RWPE2 (cell line): ENCODE data around the gene TOR2A.

Source experiments
- ATAC-seq: fragments of 200-7000 bp; cut with Tn5 transposase; 3 replicates; pipeline ENCODE4 v1.9.1; 2021; ENCODE audit warnings: low read depth
- DNase-seq: peaks from one replicate; pipeline ENCODE4 v3.0.0-alpha.2; 2020; ENCODE audit warnings: low spot score
- H3K27ac ChIP-seq: fragments of 450-650 bp; 2 replicates; pipeline ENCODE4 v1.5.1; 2017; ENCODE audit warnings: mild to moderate bottlenecking; ENCODE audit not compliant: poor library complexity, severe bottlenecking
- H3K27me3 ChIP-seq: fragments of 250-450 bp; sonication (Bioruptor Pico); 2 replicates; pipeline ENCODE4 v1.5.1; 2021; ENCODE audit warnings: mild to moderate bottlenecking, moderate library complexity; ENCODE audit not compliant: insufficient read depth, poor library complexity, severe bottlenecking
- H3K36me3 ChIP-seq: fragments of 250-450 bp; sonication (Bioruptor Pico); 2 replicates; pipeline ENCODE4 v1.5.1; 2020; ENCODE audit warnings: low read depth, mild to moderate bottlenecking, moderate library complexity
- H3K4me1 ChIP-seq: fragments of 250-450 bp; sonication (Bioruptor Pico); 2 replicates; pipeline ENCODE4 v1.5.1; 2021; ENCODE audit warnings: mild to moderate bottlenecking, moderate library complexity; ENCODE audit not compliant: insufficient read depth, poor library complexity, severe bottlenecking
- H3K4me3 ChIP-seq: fragments of 250-450 bp; sonication (Bioruptor Pico); 2 replicates; pipeline ENCODE4 v1.5.1; 2021; ENCODE audit warnings: mild to moderate bottlenecking, moderate library complexity; ENCODE audit not compliant: severe bottlenecking
- H3K9me3 ChIP-seq: fragments of 250-450 bp; sonication (Bioruptor Pico); 2 replicates; pipeline ENCODE4 v1.5.1; 2021; ENCODE audit warnings: mild to moderate bottlenecking, moderate library complexity; ENCODE audit not compliant: severe bottlenecking
- TF ChIP-seq, protein P1 (sequence below): fragments of 450-650 bp; IDR thresholded peaks from one replicate; pipeline ENCODE4 v1.5.1; 2017; ENCODE audit warnings: mild to moderate bottlenecking, moderate library complexity; ENCODE audit not compliant: poor library complexity, severe bottlenecking

TOR2A gene

DNA sequence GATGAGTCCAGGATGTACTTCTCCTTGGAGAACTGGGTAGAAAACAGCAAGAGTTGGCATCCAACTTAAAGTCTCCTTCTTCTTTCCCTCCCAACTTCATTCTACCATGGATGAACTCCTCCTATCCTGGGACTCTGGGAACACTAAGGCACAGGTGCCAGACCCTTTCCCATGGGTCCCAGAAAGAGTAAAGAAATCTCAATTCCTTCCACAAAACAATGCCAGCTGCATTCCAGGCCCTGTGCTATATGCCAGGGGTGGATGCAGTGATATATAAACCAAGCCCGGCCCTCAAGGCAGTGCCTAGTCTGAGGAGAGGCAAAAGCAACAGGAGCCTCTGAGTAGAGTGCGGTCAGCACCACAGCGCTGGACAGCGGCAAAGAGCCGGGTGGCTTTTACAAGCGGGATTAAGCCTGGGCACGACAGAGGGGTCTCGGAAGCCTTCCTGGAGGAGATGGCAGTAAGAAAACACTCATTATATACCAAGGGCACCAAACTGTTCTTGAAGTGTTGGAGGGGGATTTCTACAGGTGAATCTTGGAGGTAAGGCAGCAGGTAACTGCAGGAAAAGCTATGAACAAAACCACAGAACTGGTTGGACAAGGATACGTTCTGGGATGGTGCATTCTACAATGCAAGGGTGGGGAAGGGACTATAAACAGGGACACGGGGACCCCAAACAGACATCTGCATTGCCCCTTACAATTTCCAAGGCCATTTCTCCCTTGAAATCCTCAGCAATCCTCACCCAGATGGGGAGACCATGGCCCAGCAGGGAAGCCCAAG is 16.4 kb upstream of the TOR2A start:
- no peaks in the 10 kb centered on the region for H3K9me3 ChIP-seq
- TF ChIP-seq, protein P1, sequence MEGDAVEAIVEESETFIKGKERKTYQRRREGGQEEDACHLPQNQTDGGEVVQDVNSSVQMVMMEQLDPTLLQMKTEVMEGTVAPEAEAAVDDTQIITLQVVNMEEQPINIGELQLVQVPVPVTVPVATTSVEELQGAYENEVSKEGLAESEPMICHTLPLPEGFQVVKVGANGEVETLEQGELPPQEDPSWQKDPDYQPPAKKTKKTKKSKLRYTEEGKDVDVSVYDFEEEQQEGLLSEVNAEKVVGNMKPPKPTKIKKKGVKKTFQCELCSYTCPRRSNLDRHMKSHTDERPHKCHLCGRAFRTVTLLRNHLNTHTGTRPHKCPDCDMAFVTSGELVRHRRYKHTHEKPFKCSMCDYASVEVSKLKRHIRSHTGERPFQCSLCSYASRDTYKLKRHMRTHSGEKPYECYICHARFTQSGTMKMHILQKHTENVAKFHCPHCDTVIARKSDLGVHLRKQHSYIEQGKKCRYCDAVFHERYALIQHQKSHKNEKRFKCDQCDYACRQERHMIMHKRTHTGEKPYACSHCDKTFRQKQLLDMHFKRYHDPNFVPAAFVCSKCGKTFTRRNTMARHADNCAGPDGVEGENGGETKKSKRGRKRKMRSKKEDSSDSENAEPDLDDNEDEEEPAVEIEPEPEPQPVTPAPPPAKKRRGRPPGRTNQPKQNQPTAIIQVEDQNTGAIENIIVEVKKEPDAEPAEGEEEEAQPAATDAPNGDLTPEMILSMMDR = no peak
- H3K27ac ChIP-seq = no peak overlapping the region
- no peaks in the 10 kb centered on the region for H3K4me1 ChIP-seq
- H3K27me3 ChIP-seq = peaks cover 39% of the 10 kb centered on the region
- H3K36me3 ChIP-seq = no peaks in the 10 kb centered on the region
- no peak overlapping the region for H3K4me3 ChIP-seq
- 0 out of 3 replicates have a peak, but pooled peaks have one; percentile 26 for ATAC-seq
- DNase-seq = no peak

DNA sequence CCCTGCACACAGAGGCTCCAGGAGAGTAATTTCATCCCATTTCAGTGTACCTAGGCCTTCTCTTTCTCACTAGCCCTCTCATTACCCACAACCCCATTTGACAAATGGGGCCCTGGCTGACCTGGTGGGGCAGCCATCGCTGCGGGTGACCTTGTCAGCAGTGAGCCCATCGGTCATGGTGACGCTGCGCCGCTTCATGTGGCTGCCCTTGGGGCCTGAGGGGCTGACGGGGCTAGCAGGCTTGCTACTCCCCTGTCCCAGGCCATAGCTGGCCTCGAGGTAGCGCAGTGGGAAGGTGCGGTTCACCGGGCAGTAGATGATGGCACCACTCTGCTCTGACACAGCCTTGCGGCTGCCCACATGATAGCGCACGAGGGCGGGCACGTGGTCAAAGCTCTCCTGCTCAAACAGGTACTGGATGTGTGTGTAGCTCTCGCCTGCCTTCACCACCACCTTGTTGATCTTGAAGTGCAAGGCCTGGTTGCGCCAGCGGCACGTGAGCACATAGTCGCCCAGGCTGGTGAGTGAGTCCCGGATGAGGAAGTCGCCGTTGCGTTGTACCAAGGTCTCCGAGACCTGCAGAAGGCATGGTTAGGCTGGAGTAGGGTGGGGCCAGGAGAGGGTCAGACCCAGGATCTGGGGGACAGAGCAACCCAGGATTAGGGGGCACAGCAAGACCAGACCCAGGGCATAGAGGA is 14.1 kb upstream of the TOR2A start:
- ATAC-seq (no peak), DNase-seq (no peak)
- no peak overlapping the region for H3K27ac ChIP-seq
- no peak overlapping the region for H3K4me3 ChIP-seq
- TF ChIP-seq, protein P1 = no peak
- peaks cover 20% of the 10 kb centered on the region for H3K27me3 ChIP-seq
- no peaks in the 10 kb centered on the region for H3K4me1 ChIP-seq
- H3K36me3 ChIP-seq = no peaks in the 10 kb centered on the region
- no peaks in the 10 kb centered on the region for H3K9me3 ChIP-seq

DNA sequence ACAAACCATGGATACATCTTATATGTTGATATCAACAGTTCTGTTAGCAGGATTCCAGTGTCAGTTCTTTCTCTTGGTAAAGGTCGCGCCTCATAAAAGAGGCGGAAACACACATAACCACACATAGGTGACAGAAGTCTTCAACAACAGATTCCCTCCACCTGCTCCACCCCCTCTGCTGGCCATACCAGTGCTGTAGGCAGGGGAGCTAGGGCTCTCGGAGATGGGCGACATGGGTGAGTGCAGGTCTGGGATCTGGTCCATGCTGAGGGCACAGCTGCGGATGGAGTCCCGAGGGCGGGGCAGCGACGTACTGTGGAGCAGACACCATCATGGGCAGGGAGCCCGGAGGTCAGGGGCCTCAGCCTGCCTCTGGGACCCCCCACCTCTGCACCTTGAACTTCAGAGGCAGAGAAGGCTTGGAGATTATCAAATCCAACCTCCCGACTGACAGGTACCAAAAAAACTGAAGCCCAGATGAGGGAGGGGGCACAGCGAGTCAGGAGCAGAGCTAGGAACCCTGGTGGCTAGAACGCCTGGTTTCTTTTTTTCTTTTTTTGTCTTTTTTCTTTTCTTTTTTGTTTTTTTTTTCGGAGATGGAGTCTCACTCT is 12.0 kb upstream of the TOR2A start:
- Histone ChIP-seq H3K36me3 (no peaks in the 10 kb centered on the region), H3K4me1 (peaks cover 5% of the 10 kb centered on the region), H3K4me3 (no peak overlapping the region), H3K27ac (no peak overlapping the region), H3K9me3 (no peaks in the 10 kb centered on the region), H3K27me3 (no peaks in the 10 kb centered on the region)
- TF ChIP-seq, protein P1 = no peak
- DNase-seq = no peak
- no peak for ATAC-seq

DNA sequence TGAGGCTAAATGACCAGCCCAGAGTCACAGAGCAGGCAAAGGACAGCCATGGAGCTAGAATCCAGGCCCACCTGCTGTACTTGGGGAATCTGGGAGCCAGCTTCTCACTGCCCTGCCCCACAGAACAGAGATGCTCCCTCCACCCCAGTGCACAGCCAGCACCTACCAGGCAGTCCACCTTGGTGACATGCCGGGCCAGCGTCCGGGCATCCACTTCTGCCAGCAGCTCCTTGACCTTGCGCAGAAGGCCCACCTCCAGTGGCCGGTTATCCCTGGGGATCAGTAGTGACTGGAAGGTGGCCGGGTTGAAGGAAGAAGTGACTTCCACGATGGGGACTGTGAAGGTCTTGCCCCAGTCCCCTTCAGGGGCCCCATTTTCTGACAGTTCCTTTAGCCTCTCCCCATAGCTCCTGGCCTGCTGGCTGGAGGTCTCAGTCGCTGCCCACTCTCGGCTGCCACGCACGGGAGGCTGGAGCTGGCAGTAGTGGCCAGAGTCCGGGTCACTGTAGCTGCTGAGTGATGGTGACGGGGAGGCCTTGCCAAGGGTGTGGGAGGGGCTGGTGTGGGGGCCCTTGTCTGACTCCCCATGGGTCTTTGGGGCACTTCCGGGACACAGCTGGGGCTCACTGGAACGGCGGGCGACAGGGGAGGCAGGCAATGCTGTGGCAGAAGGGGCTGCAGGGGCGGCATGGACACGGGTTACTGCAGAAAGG is 9.5 kb upstream of the TOR2A start:
- DNase-seq (no peak), ATAC-seq (no peak)
- Histone ChIP-seq H3K9me3 (no peaks in the 10 kb centered on the region), H3K36me3 (no peaks in the 10 kb centered on the region), H3K27ac (no peak overlapping the region), H3K4me1 (peaks cover 13% of the 10 kb centered on the region), H3K27me3 (no peaks in the 10 kb centered on the region), H3K4me3 (no peak overlapping the region)
- TF ChIP-seq, protein P1 = no peak
